Stomach (tissue), 9 donors: Measurements from ENCODE around the gene CD247. TPM values are rescaled to one million over a fixed set of nuclear protein-coding genes. Genes with fewer than 3 reads are reported as not detected.

Source experiments
- DNase-seq, 2 donors: peaks; one replicate each; pipeline versions ENCODE4 v3.0.0 to v3.0.0-alpha.2; 2013 to 2019
- H3K27ac ChIP-seq, 5 donors: fragments of 200-600 bp in 4 of 5; sonication (generic) in 4 of 5; one replicate each; pipeline ENCODE4 v1.5.1; 2013 to 2019; ENCODE audit warnings: mild to moderate bottlenecking in 1 of 5, moderate library complexity in 1 of 5
- H3K27me3 ChIP-seq, 3 donors: fragments of 200-600 bp; sonication (generic); one replicate each; pipeline ENCODE4 v1.5.1; 2017 to 2019; ENCODE audit warnings: mixed run types in 1 of 3
- H3K36me3 ChIP-seq, 4 donors: fragments of 200-600 bp; sonication (generic); 1 replicate in 3 of 4; 2 replicates in 1 of 4; pipeline ENCODE4 v1.5.1; 2016 to 2019
- H3K4me1 ChIP-seq, 4 donors: fragments of 200-600 bp; sonication (generic); one replicate each; pipeline ENCODE4 v1.5.1; 2016 to 2019
- H3K4me3 ChIP-seq, 4 donors: fragments of 200-600 bp; sonication (generic) in 3 of 4; one replicate each; pipeline ENCODE4 v1.5.1; 2016 to 2019; ENCODE audit warnings: mild to moderate bottlenecking in 1 of 4
- H3K9me3 ChIP-seq, 4 donors: fragments of 200-600 bp; sonication (generic); one replicate each; pipeline ENCODE4 v1.5.1; 2016 to 2019
- CTCF ChIP-seq, 7 experiments: fragments of 450-650 bp in 4 of 7; fragments of 200-600 bp in 3 of 7; sonication (generic) in 3 of 7; IDR thresholded peaks; one replicate each; pipeline ENCODE4 v1.5.1; 2016 to 2019; ENCODE audit warnings: antibody characterized with exemption in 7 of 7, control low read depth in 2 of 7, mild to moderate bottlenecking in 1 of 7
- EP300 ChIP-seq: sonication (generic); formaldehyde crosslinking; IDR thresholded peaks from one replicate; pipeline ENCODE4 v1.6.1; 2017; ENCODE audit warnings: antibody characterized with exemption
- POLR2A ChIP-seq, 4 donors: fragments of 450-650 bp; IDR thresholded peaks; one replicate each; pipeline ENCODE4 v1.6.1; 2016; ENCODE audit warnings: antibody characterized with exemption in 4 of 4, control low read depth in 2 of 4, mild to moderate bottlenecking in 1 of 4, moderate library complexity in 1 of 4
- POLR2AphosphoS5 ChIP-seq, 3 donors: sonication (generic); formaldehyde crosslinking; IDR thresholded peaks; one replicate each; pipeline ENCODE4 v1.6.1; 2016; ENCODE audit warnings: antibody characterized with exemption in 3 of 3
- WGBS, 5 donors: extraction: QIAGEN DNeasy Blood & Tissue Kit in 3 of 5; methylation state at CpG; one replicate each; pipeline versions ENCODE4 v1.1.5 to v1.1.7; 2013 to 2018; 5-methylcytosine and 5-hydroxymethylcytosine counted together
- intact Hi-C: fragments of 100-400 bp; cut with DNase I; formaldehyde crosslinking; loops from one replicate; pipeline ENCODE4 v1.15.1; 2023; ENCODE audit warnings: low total_unique reads
- polyA plus RNA-seq, 3 donors: library from polyadenylated mRNA; stranded (reverse); fragments of 200-250 nt; gene quantifications; one replicate each; pipeline ENCODE4 v1.2.3, GENCODE V29; 2013
- total RNA-seq, 5 donors: library from RNA; depleted of rRNA; stranded (reverse); fragments of >200 nt; gene quantifications; one replicate each; pipeline versions ENCODE4 v1.1.0 to v1.2.3, GENCODE V29; 2014 to 2016
- donor health status: healthy with polysubstance abuse.
- donor health status: Bipolar disorder and iron deficiency.
- donor health status: healthy.

CD247 gene
- total and polyA plus RNA-seq, 8 donors = 0.68 to 6.7 (median 3.1) TPM; not detected in 3

DNA sequence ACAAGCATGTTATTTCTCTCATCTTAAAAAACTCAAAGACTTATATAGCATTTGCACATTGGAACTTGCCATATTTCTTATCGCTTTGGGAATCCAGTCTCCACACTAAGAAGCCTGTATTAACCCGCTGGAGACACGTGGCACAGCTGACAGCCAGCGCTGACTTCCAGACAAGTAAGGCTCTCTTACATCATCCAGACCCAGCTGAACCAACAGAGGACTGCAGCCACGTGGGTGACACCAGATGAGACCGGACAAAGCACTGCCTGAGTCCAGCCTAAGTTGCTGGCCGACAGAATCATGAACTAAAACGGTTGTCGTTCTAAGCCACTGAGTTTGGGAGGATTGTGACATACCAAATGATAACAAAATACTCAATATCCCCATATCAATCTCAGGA lies 6.3 kb upstream of the CD247 start:
- intact Hi-C loops = no loop called here
- DNase-seq = no peak
- H3K27ac ChIP-seq = no peak overlapping the region
- no peaks in the 10 kb centered on the region for H3K27me3 ChIP-seq
- H3K36me3 ChIP-seq = no peaks in the 10 kb centered on the region
- TF ChIP-seq EP300 (no peak), POLR2A (IDR thresholded peaks at IDR 0.05) (no peak), CTCF (IDR thresholded peaks at IDR 0.05) (no peak), POLR2AphosphoS5 (IDR thresholded peaks at IDR 0.05) (no peak)
- H3K4me3 ChIP-seq = no peak overlapping the region
- no peaks in the 10 kb centered on the region for H3K9me3 ChIP-seq
- 74 to 91% (median 86%) methylated on average over 9 of the region's 9 CpGs for WGBS, 5 donors
- H3K4me1 ChIP-seq = peaks cover 0 to 13% (median 2%) of the 10 kb centered on the region in 4 donors

DNA sequence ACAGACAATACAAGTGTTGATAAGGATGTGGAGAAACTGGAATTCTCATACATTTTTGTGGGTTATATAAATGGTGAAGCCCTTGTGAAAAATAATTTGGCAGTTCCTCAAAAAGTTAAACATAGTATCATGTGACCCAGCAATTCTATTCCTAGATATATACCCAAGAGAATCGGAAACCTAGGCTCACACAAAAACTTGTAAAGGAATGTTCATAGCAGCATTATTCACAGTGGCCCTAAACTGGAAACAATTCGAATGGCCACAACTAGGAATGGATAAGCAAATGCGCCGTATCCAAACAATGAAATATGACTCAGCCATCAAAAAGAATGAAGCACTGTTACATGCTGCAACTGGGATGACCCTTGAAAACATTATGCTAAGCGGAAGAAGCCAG lies 3.9 kb upstream of the CD247 start:
- Histone ChIP-seq H3K36me3 (no peaks in the 10 kb centered on the region), H3K4me1 (no peaks in the 10 kb centered on the region), H3K27me3 (no peaks in the 10 kb centered on the region), H3K4me3 (no peak overlapping the region), H3K27ac (no peak overlapping the region), H3K9me3 (no peaks in the 10 kb centered on the region)
- no peak for DNase-seq
- no peak for TF ChIP-seq POLR2AphosphoS5 (IDR thresholded peaks at IDR 0.05)
- no peak for TF ChIP-seq CTCF (IDR thresholded peaks at IDR 0.05)
- TF ChIP-seq EP300 = no peak
- no peak for TF ChIP-seq POLR2A (IDR thresholded peaks at IDR 0.05)
- 78 to 95% (median 93%) methylated on average over 5 of the region's 5 CpGs for WGBS, 5 donors
- intact Hi-C loops = no loop called here

DNA sequence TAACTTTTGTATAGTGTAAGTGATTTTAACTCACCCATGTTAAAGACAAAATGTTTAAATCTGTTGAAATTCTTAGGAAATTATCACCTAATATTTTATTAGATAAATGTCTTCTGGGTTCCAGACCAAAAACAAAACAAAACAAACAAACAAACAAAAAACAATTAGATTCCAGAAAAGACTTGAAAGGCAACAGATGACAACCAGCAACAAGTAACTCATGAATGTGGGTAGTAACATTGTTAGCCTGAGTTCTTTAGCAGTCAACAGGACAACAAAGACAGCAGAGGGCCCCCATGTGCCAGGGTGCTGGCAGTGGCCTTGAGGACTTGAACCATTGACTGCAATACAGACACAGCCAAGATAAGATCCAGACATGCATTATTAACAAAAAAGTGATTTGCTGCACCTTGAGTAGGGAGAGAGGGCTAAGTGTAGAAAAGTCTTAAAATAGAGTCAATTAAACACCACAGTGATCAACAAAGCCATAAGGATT lies 2.4 kb upstream of the CD247 start:
- TF ChIP-seq POLR2AphosphoS5 (IDR thresholded peaks at IDR 0.05) = no peak
- TF ChIP-seq POLR2A (IDR thresholded peaks at IDR 0.05) = no peak
- no peak for TF ChIP-seq EP300
- TF ChIP-seq CTCF (IDR thresholded peaks at IDR 0.05) = no peak
- DNase-seq = no peak
- Histone ChIP-seq H3K36me3 (no peaks in the 10 kb centered on the region), H3K9me3 (no peaks in the 10 kb centered on the region), H3K4me3 (no peak overlapping the region), H3K27me3 (no peaks in the 10 kb centered on the region), H3K27ac (no peak overlapping the region), H3K4me1 (no peaks in the 10 kb centered on the region)
- intact Hi-C loops = no loop called here

DNA sequence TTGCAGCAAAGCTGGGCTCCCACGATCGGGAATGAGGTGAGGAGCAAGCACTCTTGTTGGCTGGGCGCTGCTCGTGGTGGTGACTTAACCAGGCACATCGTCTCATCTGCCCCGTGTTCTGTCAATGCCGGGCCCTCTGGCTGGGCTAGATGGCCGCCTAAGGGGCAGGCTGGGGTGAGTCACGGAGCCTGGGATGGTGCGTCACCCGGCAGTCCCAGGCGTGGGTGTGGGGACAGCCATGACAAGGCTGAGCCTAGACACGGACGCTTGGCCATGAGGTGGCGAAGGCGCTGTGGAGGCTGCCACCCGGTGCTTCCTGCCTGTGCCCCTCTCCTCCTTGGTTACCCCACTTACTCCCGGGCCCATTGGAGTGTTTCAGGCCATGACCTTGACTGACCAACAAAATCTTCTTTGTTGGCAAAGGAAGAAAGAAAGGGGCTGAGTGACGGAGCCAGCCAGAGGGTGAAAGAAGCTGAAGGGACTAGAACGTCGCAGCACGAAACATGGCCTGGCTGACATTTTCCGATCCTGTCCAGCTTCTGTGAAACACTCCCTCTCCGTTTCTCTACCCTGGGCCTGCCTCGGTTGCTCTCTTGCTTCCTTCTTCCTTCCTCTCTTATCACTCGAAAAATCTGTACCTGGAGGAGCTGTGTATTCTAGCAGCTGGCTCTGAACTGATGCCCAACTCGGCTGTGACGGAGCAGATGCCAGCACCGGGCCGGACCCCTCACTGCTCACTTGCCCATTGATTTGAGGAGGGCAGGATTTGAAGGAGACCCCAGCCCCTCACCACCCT lies 596 bp downstream of the CD247 start:
- no peak for TF ChIP-seq POLR2AphosphoS5 (IDR thresholded peaks at IDR 0.05)
- TF ChIP-seq POLR2A (IDR thresholded peaks at IDR 0.05) = no peak
- TF ChIP-seq CTCF (IDR thresholded peaks at IDR 0.05) = no peak
- TF ChIP-seq EP300 = no peak
- DNase-seq = no peak
- no peaks in the 10 kb centered on the region for H3K4me1 ChIP-seq
- H3K36me3 ChIP-seq = no peaks in the 10 kb centered on the region
- intact Hi-C loops = no loop called here
- peak overlapping the region; percentile 31 to 59 (median 50) for H3K27ac ChIP-seq
- WGBS, 5 donors = 80 to 90% (median 87%) methylated on average over 27 to 30 of the region's 30 CpGs
- no peaks in the 10 kb centered on the region for H3K27me3 ChIP-seq
- no peaks in the 10 kb centered on the region for H3K9me3 ChIP-seq
- H3K4me3 ChIP-seq = peak overlapping the region in 3 of 4 donors; percentile 13 to 33 (median 15)
